Measurements from ENCODE around the gene FAM135A. TPM values are rescaled to one million over a fixed set of nuclear protein-coding genes. Genes with fewer than 3 reads are reported as not detected.

The FAM135A gene
- total and polyA plus RNA-seq, 9 of the 15 experiments (the other 6 are each of a cell fraction or from before 2014, with no cell fraction given), result 7.4 to 32.9 (median 19.2) TPM

DNA sequence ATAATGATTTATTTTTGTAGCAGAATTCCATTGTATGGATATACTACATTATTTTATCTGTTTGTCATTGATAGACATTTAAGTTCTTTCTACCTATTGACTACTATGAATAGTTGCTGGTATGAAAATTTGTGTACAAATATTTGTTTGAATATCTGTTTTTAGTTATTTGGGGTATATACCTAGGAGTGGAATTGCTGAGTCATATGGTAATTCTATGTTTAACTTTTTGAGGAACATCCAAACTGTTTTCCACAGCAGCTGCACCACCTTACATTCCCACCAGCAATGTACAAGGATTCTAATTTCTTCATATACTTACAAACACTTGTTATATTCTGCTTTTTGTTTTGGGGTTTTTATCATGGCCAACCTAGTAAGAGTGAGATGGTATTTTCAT is 97.3 kb downstream of the FAM135A start (continued):
- TF ChIP-seq CBX3 (IDR thresholded peaks at IDR 0.05; ENCODE audit: borderline replicate concordance in 1 of 2, low read length in 2 of 2), result no peak
- no peak for TF ChIP-seq TCF3 (CRISPR knock-in tag; IDR thresholded peaks at IDR 0.05)
- TF ChIP-seq, protein P1, sequence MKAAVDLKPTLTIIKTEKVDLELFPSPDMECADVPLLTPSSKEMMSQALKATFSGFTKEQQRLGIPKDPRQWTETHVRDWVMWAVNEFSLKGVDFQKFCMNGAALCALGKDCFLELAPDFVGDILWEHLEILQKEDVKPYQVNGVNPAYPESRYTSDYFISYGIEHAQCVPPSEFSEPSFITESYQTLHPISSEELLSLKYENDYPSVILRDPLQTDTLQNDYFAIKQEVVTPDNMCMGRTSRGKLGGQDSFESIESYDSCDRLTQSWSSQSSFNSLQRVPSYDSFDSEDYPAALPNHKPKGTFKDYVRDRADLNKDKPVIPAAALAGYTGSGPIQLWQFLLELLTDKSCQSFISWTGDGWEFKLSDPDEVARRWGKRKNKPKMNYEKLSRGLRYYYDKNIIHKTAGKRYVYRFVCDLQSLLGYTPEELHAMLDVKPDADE (conservative IDR thresholded peaks at IDR 0.05; ENCODE audit: control insufficient read depth, low read depth, low read length), result no peak
- no peak for TF ChIP-seq ZNF217 (CRISPR knock-in tag; IDR thresholded peaks at IDR 0.05)
- TF ChIP-seq, protein P2, sequence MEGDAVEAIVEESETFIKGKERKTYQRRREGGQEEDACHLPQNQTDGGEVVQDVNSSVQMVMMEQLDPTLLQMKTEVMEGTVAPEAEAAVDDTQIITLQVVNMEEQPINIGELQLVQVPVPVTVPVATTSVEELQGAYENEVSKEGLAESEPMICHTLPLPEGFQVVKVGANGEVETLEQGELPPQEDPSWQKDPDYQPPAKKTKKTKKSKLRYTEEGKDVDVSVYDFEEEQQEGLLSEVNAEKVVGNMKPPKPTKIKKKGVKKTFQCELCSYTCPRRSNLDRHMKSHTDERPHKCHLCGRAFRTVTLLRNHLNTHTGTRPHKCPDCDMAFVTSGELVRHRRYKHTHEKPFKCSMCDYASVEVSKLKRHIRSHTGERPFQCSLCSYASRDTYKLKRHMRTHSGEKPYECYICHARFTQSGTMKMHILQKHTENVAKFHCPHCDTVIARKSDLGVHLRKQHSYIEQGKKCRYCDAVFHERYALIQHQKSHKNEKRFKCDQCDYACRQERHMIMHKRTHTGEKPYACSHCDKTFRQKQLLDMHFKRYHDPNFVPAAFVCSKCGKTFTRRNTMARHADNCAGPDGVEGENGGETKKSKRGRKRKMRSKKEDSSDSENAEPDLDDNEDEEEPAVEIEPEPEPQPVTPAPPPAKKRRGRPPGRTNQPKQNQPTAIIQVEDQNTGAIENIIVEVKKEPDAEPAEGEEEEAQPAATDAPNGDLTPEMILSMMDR (IDR thresholded peaks at IDR 0.05 in 2 of 3, conservative IDR thresholded peaks at IDR 0.05 in 1 of 3; ENCODE audit: insufficient read depth in 2 of 3, low read depth in 1 of 3, low read length in 3 of 3), result no peak
- TF ChIP-seq, protein P3, sequence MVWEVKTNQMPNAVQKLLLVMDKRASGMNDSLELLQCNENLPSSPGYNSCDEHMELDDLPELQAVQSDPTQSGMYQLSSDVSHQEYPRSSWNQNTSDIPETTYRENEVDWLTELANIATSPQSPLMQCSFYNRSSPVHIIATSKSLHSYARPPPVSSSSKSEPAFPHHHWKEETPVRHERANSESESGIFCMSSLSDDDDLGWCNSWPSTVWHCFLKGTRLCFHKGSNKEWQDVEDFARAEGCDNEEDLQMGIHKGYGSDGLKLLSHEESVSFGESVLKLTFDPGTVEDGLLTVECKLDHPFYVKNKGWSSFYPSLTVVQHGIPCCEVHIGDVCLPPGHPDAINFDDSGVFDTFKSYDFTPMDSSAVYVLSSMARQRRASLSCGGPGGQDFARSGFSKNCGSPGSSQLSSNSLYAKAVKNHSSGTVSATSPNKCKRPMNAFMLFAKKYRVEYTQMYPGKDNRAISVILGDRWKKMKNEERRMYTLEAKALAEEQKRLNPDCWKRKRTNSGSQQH (CRISPR knock-in tag; IDR thresholded peaks at IDR 0.05), result no peak
- TF ChIP-seq SRSF9 (IDR thresholded peaks at IDR 0.05; ENCODE audit: borderline replicate concordance, low read depth, low read length), result no peak
- TF ChIP-seq MTA1 (IDR thresholded peaks at IDR 0.05; ENCODE audit: borderline replicate concordance), result no peak
- TF ChIP-seq TSC22D4 (tag; IDR thresholded peaks at IDR 0.05), result no peak
